GM12892 (cell line): Measurements from ENCODE around the gene COQ8B.
"Not testable (repeated sequence)": the region's sequence is repeated elsewhere in the genome, so short reads cannot be mapped to it uniquely, and the experiment has no call there.

ENCODE experiments used
- DNase-seq: peaks from one replicate; pipeline ENCODE4 v3.0.0; 2011; ENCODE audit not compliant: insufficient read length
- FAIRE-seq: peaks from 2 replicates; lab custom pipeline; 2011; peaks lifted over from hg19 to GRCh38; lab: Jason Lieb, UNC
- POLR2A ChIP-seq: IDR thresholded peaks from 2 replicates; pipeline ENCODE4 v1.6.1; 2011; ENCODE audit warnings: low read depth, low read length, control low read depth
- POLR2AphosphoS5 ChIP-seq: IDR thresholded peaks from 2 replicates; pipeline ENCODE4 v1.6.1; 2011; ENCODE audit warnings: low read depth, low read length, control low read depth
- TAF1 ChIP-seq: IDR thresholded peaks from 2 replicates; pipeline ENCODE4 v1.6.1; 2011; ENCODE audit warnings: low read depth, mild to moderate bottlenecking, control low read depth, low read length, borderline replicate concordance

Gene COQ8B

GRCh38 chr19:40650749-40651305, 65.9 kb downstream of the COQ8B start:
- TF ChIP-seq POLR2AphosphoS5 (no peak), POLR2A (no peak), TAF1 (no peak)
- DNase-seq: no peak
- FAIRE-seq: no peak

- not testable (repeated sequence) for FAIRE-seq
Measured at GRCh38 chr19:40649903-40650675, 66.6 kb downstream of the COQ8B start.

GRCh38 chr19:40646743-40647254, 69.9 kb downstream of the COQ8B start:
- TF ChIP-seq POLR2A: no peak
- TF ChIP-seq TAF1: no peak
- no peak for TF ChIP-seq POLR2AphosphoS5
- FAIRE-seq (no peak), DNase-seq (no peak)

More at GRCh38 chr19:40649903-40650675, 66.6 kb downstream of the COQ8B start:
- not testable (repeated sequence) for DNase-seq

- FAIRE-seq: no peak
- TF ChIP-seq POLR2A (no peak), TAF1 (no peak), POLR2AphosphoS5 (no peak)
- no peak for DNase-seq
Measured at GRCh38 chr19:40642757-40643305, 73.9 kb downstream of the COQ8B start.

- TF ChIP-seq POLR2A: no peak
- no peak for TF ChIP-seq POLR2AphosphoS5
- TF ChIP-seq TAF1: no peak
- DNase-seq: no peak
- no peak for FAIRE-seq
Measured at GRCh38 chr19:40642051-40642706, 74.5 kb downstream of the COQ8B start.
